OCI-LY3 (cell line): ENCODE results near the gene DCLK1.

ENCODE experiments used
- CTCF ChIP-seq: fragments of 200-600, 300-600 bp; sonication (generic); IDR thresholded peaks from 2 replicates; pipeline ENCODE4 v1.5.1; 2014; ENCODE audit warnings: antibody characterized with exemption, low read length, low read depth
- EZH2phosphoT487 ChIP-seq: fragments of 200-600 bp; shearing (Covaris generic); IDR thresholded peaks from 2 replicates; pipeline ENCODE4 v1.6.1; 2018; ENCODE audit warnings: antibody characterized with exemption, mixed run types, low read depth

- TF ChIP-seq CTCF (no peak), EZH2phosphoT487 (no peak)
Observed at GRCh38 chr13:36135876-36136275, 4.7 kb upstream of the DCLK1 start.
